Measurements from ENCODE around the gene ENOPH1. TPM values are rescaled to one million over a fixed set of nuclear protein-coding genes. Genes with fewer than 3 reads are reported as not detected.

ENOPH1 gene
- total RNA-seq, 4 donors from 2014 or later = 19.8 to 32.4 (median 23.8) TPM

GRCh38 chr4:82482387-82482786 is 52.0 kb downstream of the ENOPH1 start:
- Histone ChIP-seq H3K4me1 (no peaks in the 10 kb centered on the region), H3K36me3 (no peaks in the 10 kb centered on the region), H3K4me3 (no peak overlapping the region), H3K9me3 (no peaks in the 10 kb centered on the region), H3K27ac (no peak overlapping the region), H3K27me3 (no peaks in the 10 kb centered on the region)
- 96 to 100% methylated on average over 3 to 5 of the region's 6 CpGs for WGBS, 2 donors (ENCODE audit: low coverage in 1 of 2)
- TF ChIP-seq CTCF (IDR thresholded peaks at IDR 0.05) = no peak
- TF ChIP-seq EP300 (IDR thresholded peaks at IDR 0.05) = no peak
- no peak for TF ChIP-seq POLR2A (IDR thresholded peaks at IDR 0.05)
- ATAC-seq = no peak

- no peaks in the 10 kb centered on the region for H3K4me1 ChIP-seq
- no peaks in the 10 kb centered on the region for H3K27me3 ChIP-seq
- H3K36me3 ChIP-seq = no peaks in the 10 kb centered on the region
- H3K9me3 ChIP-seq = no peaks in the 10 kb centered on the region
- no peak overlapping the region for H3K4me3 ChIP-seq
- no peak overlapping the region for H3K27ac ChIP-seq
- 74 to 78% methylated on average over 9 to 11 of the region's 14 CpGs for WGBS, 2 donors (ENCODE audit: low coverage in 1 of 2)
- TF ChIP-seq POLR2A (IDR thresholded peaks at IDR 0.05) = no peak
- TF ChIP-seq CTCF (IDR thresholded peaks at IDR 0.05) = no peak
- TF ChIP-seq EP300 (IDR thresholded peaks at IDR 0.05) = no peak
- TF ChIP-seq POLR2AphosphoS5 (IDR thresholded peaks at IDR 0.05) = no peak
- ATAC-seq = no peak
Observed at GRCh38 chr4:82484996-82485783, 54.8 kb downstream of the ENOPH1 start.

- no peak for ATAC-seq
- Histone ChIP-seq H3K27me3 (no peaks in the 10 kb centered on the region), H3K36me3 (no peaks in the 10 kb centered on the region), H3K4me3 (no peak overlapping the region), H3K4me1 (no peaks in the 10 kb centered on the region), H3K9me3 (no peaks in the 10 kb centered on the region), H3K27ac (no peak overlapping the region)
- no peak for TF ChIP-seq EP300 (IDR thresholded peaks at IDR 0.05)
- no peak for TF ChIP-seq CTCF (IDR thresholded peaks at IDR 0.05)
- TF ChIP-seq POLR2A (IDR thresholded peaks at IDR 0.05) = no peak
- no peak for TF ChIP-seq POLR2AphosphoS5 (IDR thresholded peaks at IDR 0.05)
- WGBS, 2 donors (ENCODE audit: low coverage in 1 of 2) = no CpG with 5 or more reads among the region's 1 CpG
Observed at GRCh38 chr4:82489076-82489475, 58.7 kb downstream of the ENOPH1 start.

GRCh38 chr4:82489987-82490386 is 59.6 kb downstream of the ENOPH1 start:
- H3K4me3 ChIP-seq = no peak overlapping the region
- ATAC-seq = no peak
- H3K36me3 ChIP-seq = no peaks in the 10 kb centered on the region
- 39 to 56% methylated on average over 2 to 8 of the region's 8 CpGs for WGBS, 2 donors (ENCODE audit: low coverage in 1 of 2)
- H3K9me3 ChIP-seq = no peaks in the 10 kb centered on the region
- no peaks in the 10 kb centered on the region for H3K27me3 ChIP-seq
- no peaks in the 10 kb centered on the region for H3K4me1 ChIP-seq
- H3K27ac ChIP-seq = no peak overlapping the region
- no peak for TF ChIP-seq POLR2AphosphoS5 (IDR thresholded peaks at IDR 0.05)
- no peak for TF ChIP-seq POLR2A (IDR thresholded peaks at IDR 0.05)
- no peak for TF ChIP-seq EP300 (IDR thresholded peaks at IDR 0.05)
- TF ChIP-seq CTCF (IDR thresholded peaks at IDR 0.05) = no peak

Measured in gastroesophageal sphincter (tissue), 4 donors.